HuH-7.5 (cell line): Measurements from ENCODE around the gene POLR3K.

Experiments used
- DNase-seq: peaks from one replicate; pipeline ENCODE4 v3.0.0; 2011; ENCODE audit warnings: low spot score

The POLR3K gene

GRCh38 chr16:53346-54236 is at the start of gene POLR3K, which contains the start of gene SNRNP25:
Gene POLR3K, minus strand, starts transcription at chr16:53608. Its CDS starts 22 bp downstream, at chr16:53586.
Gene SNRNP25, plus strand, starts transcription at chr16:53828. Its CDS starts 189 bp downstream, at chr16:54017.
- DNase-seq: peak; percentile 98

GRCh38 chr16:102060-102855 is 48.9 kb upstream of the POLR3K start:
- DNase-seq: no peak

GRCh38 chr16:101586-101985 is 48.2 kb upstream of the POLR3K start:
- DNase-seq: no peak

- DNase-seq: no peak
Measured at GRCh38 chr16:100989-101388, 47.6 kb upstream of the POLR3K start.

- DNase-seq: no peak
Measured at GRCh38 chr16:97822-98221, 44.4 kb upstream of the POLR3K start.

- DNase-seq: peak; percentile 93
Measured at GRCh38 chr16:96935-97381, 43.5 kb upstream of the POLR3K start.

- no peak for DNase-seq
Measured at GRCh38 chr16:94918-95265, 41.5 kb upstream of the POLR3K start.

- no peak for DNase-seq
Measured at GRCh38 chr16:92431-93339, 39.3 kb upstream of the POLR3K start.

GRCh38 chr16:91484-91883 is 38.1 kb upstream of the POLR3K start:
- no peak for DNase-seq

GRCh38 chr16:89391-90302 is 36.2 kb upstream of the POLR3K start:
- DNase-seq: no peak

GRCh38 chr16:88613-89012 is 35.2 kb upstream of the POLR3K start:
- no peak for DNase-seq

- DNase-seq: no peak
Measured at GRCh38 chr16:86483-86952, 33.1 kb upstream of the POLR3K start.

- DNase-seq: no peak
Measured at GRCh38 chr16:85865-86264, 32.5 kb upstream of the POLR3K start.

- DNase-seq: no peak
Measured at GRCh38 chr16:85407-85782, 32.0 kb upstream of the POLR3K start.

GRCh38 chr16:84718-85406 is 31.5 kb upstream of the POLR3K start:
- no peak for DNase-seq

GRCh38 chr16:83781-84615 is 30.6 kb upstream of the POLR3K start:
- no peak for DNase-seq

- no peak for DNase-seq
Measured at GRCh38 chr16:83060-83603, 29.7 kb upstream of the POLR3K start.

- no peak for DNase-seq
Measured at GRCh38 chr16:79151-80054, 26.0 kb upstream of the POLR3K start.
